Panc1 (cell line): ENCODE results near the gene BSND. TPM values are rescaled to one million over a fixed set of nuclear protein-coding genes. Genes with fewer than 3 reads are reported as not detected.

Experiments
- ATAC-seq: fragments of 200-7000 bp; cut with Tn5 transposase; 2 replicates; pipeline ENCODE4 v1.9.1; 2020; ENCODE audit warnings: mild to moderate bottlenecking, moderate library complexity
- BruUV-seq: library from RNA; stranded (reverse); fragments of 400-500 nt; replicated peaks from 2 replicates; lab custom pipeline; 2021; lab: Mats Ljungman, UMichigan
- CTCF ChIA-PET: fragments of 300-600 bp; sonication (Branson Sonifier 250); formaldehyde crosslinking; loops from one replicate; lab custom pipeline; 2022; ENCODE audit warnings: antibody characterized with exemption; lab: Charles Lee
- POLR2A ChIA-PET: fragments of 300-600 bp; sonication (Branson Sonifier 250); formaldehyde crosslinking; loops from one replicate; lab custom pipeline; 2022; ENCODE audit warnings: antibody characterized with exemption; lab: Charles Lee
- DNase-seq: peaks from one replicate; pipeline ENCODE4 v3.0.0-alpha.2; 2010; ENCODE audit warnings: low read depth, low spot score
- H3K27ac ChIP-seq: 2 replicates; pipeline ENCODE4 v1.5.1; 2011; ENCODE audit warnings: mild to moderate bottlenecking, low read length, inconsistent platforms
- H3K27me3 ChIP-seq: fragments of 200-500 bp; sonication (Bioruptor generic); 2 replicates; pipeline ENCODE4 v1.6.0; 2014; ENCODE audit warnings: low read length, inconsistent platforms; ENCODE audit not compliant: control insufficient read depth, insufficient read depth
- H3K36me3 ChIP-seq: fragments of 200-500 bp; sonication (Bioruptor generic); 2 replicates; pipeline ENCODE4 v1.5.1; 2014; ENCODE audit warnings: inconsistent platforms, mild to moderate bottlenecking, low read length, moderate library complexity; ENCODE audit not compliant: control insufficient read depth, insufficient read depth
- H3K4me1 ChIP-seq: 2 replicates; pipeline ENCODE4 v1.5.1; 2011; ENCODE audit warnings: inconsistent platforms, mild to moderate bottlenecking, low read length, moderate library complexity; ENCODE audit not compliant: control insufficient read depth, insufficient read depth
- H3K4me3 ChIP-seq, 2 experiments: 2 replicates each; pipeline ENCODE4 v1.5.1; 2011 to 2012; ENCODE audit warnings: low read depth in 2 of 2, low read length in 2 of 2, mild to moderate bottlenecking in 2 of 2, inconsistent platforms in 1 of 2, moderate library complexity in 1 of 2
- H3K9me3 ChIP-seq: fragments of 200-500 bp; sonication (Bioruptor generic); 2 replicates; pipeline ENCODE4 v1.5.1; 2014; ENCODE audit warnings: low read depth, mild to moderate bottlenecking, inconsistent platforms, low read length, moderate library complexity; ENCODE audit not compliant: control insufficient read depth, insufficient read depth
- CTCF ChIP-seq: fragments of 450-650 bp; IDR thresholded peaks from 2 replicates; pipeline ENCODE4 v1.5.1; 2017; ENCODE audit warnings: mild to moderate bottlenecking
- POLR2AphosphoS5 ChIP-seq: IDR thresholded peaks from 2 replicates; pipeline ENCODE4 v1.6.1; 2012; ENCODE audit warnings: mild to moderate bottlenecking, low read depth, low read length, moderate library complexity
- REST ChIP-seq, 2 experiments: IDR thresholded peaks; 2 replicates each; pipeline ENCODE4 v1.6.1; 2011 to 2012; ENCODE audit warnings: low read depth in 2 of 2, control low read depth in 1 of 2, low read length in 1 of 2, mild to moderate bottlenecking in 1 of 2, moderate library complexity in 1 of 2; ENCODE audit not compliant: insufficient read depth in 1 of 2
- SIN3A ChIP-seq: IDR thresholded peaks from 2 replicates; pipeline ENCODE4 v1.6.1; 2012; ENCODE audit warnings: low read depth, mild to moderate bottlenecking, low read length, moderate library complexity, borderline replicate concordance; ENCODE audit not compliant: insufficient read depth
- TCF7L2 ChIP-seq: IDR thresholded peaks from 2 replicates; pipeline ENCODE4 v1.6.1; 2011; ENCODE audit warnings: mild to moderate bottlenecking, low read depth, low read length, inconsistent platforms
- in situ Hi-C: cut with HindIII; loops from 2 replicates; pipeline ENCODE4 v1.10.0; 2016; ENCODE audit warnings: low sequenced_read_pairs, low pct_unique_long_range_greater_than_20kb
- intact Hi-C: fragments of 100-400 bp; cut with micrococcal nuclease; formaldehyde crosslinking; loops from one replicate; pipeline ENCODE4 v1.10.0; 2022; ENCODE audit not compliant: unreplicated experiment
- total RNA-seq: library from RNA; stranded (reverse); gene quantifications from one replicate; pipeline ENCODE4 v1.2.1, GENCODE V29; 2021; ENCODE audit not compliant: unreplicated experiment

The BSND gene
- total RNA-seq, 1 experiment from 2014 or later = not detected

DNA sequence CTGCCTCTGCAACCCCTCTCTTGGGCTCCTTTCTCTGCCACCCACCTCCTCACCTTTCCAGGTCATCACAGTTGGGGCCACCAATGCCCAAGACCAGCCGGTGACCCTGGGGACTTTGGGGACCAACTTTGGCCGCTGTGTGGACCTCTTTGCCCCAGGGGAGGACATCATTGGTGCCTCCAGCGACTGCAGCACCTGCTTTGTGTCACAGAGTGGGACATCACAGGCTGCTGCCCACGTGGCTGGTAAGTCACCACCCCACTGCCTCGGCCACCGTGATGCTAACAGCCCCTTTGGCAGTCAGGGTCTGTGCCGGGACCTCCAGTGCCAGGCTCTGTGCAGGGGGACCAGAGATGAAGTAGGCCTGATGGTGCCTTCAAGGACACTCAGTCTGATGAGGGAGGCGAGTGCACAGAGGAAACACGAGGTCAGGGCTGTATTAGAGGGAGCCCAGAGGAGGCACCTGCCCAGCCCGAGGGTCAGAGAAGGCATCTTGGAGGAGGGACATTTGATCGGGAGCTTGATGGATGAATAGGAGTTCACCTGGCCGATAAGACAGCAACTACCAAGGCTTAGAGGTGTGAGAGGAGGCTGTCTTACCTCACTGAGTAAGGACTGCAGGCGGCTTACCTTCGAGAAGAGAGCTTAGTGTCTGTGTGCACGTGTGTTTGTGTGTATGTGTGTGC lies 58.7 kb downstream of the BSND start:
- POLR2A ChIA-PET = no interaction called here
- no peak for DNase-seq
- Histone ChIP-seq H3K27me3 (no peaks in the 10 kb centered on the region), H3K9me3 (no peaks in the 10 kb centered on the region), H3K4me1 (no peaks in the 10 kb centered on the region), H3K36me3 (no peaks in the 10 kb centered on the region), H3K4me3 (no peak overlapping the region), H3K27ac (no peak overlapping the region)
- intact Hi-C loops = no loop called here
- CTCF ChIA-PET = no interaction called here
- ATAC-seq = peak; percentile 24; the same call in 1 of the 2 replicates
- TF ChIP-seq CTCF (no peak), POLR2AphosphoS5 (no peak), REST (IDR thresholded peaks at IDR 0.05; ENCODE audit: insufficient read depth in 1 of 2, low read depth in 2 of 2, low read length in 1 of 2) (no peak), TCF7L2 (no peak), SIN3A (no peak)
- no TSS peak for BruUV-seq
- in situ Hi-C loops = no loop called here

DNA sequence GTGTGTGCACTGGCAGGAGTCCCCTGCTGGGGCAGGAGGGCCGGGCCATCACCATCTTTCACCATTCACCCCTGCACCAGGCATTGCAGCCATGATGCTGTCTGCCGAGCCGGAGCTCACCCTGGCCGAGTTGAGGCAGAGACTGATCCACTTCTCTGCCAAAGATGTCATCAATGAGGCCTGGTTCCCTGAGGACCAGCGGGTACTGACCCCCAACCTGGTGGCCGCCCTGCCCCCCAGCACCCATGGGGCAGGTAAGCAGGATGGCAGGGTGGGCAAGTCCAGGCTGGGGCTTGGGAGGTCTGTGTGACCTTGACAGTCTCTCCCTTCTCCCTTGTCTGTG lies 59.2 kb downstream of the BSND start:
- H3K36me3 ChIP-seq = no peaks in the 10 kb centered on the region
- no peak overlapping the region for H3K4me3 ChIP-seq
- intact Hi-C loops = no loop called here
- ChIA-PET POLR2A (no interaction called here), CTCF (no interaction called here)
- TF ChIP-seq REST (IDR thresholded peaks at IDR 0.05; ENCODE audit: insufficient read depth in 1 of 2, low read depth in 2 of 2, low read length in 1 of 2) = no peak
- no peak for TF ChIP-seq POLR2AphosphoS5
- no peak for DNase-seq
- ATAC-seq = no peak
- H3K9me3 ChIP-seq = no peaks in the 10 kb centered on the region
- no peaks in the 10 kb centered on the region for H3K4me1 ChIP-seq
- H3K27ac ChIP-seq = no peak overlapping the region
- in situ Hi-C loops = no loop called here
- BruUV-seq = no TSS peak
- H3K27me3 ChIP-seq = no peaks in the 10 kb centered on the region
